GM18505 (cell line): ENCODE measurements around the gene ARHGEF2.
A peak's percentile ranks its signal among the peaks of the same experiment; 100 is the strongest.

Experiments used
- ATAC-seq: cut with Tn5 transposase; IDR thresholded peaks from one replicate; pipeline ENCODE4 v1.9.1; 2021; ENCODE audit not compliant: unreplicated experiment
- POLR2A ChIP-seq: IDR thresholded peaks from 4 replicates; pipeline ENCODE4 v1.6.1; 2011; ENCODE audit warnings: borderline replicate concordance; ENCODE audit not compliant: insufficient read depth, insufficient read length; ENCODE audit errors: extremely low read depth

ARHGEF2 gene

DNA sequence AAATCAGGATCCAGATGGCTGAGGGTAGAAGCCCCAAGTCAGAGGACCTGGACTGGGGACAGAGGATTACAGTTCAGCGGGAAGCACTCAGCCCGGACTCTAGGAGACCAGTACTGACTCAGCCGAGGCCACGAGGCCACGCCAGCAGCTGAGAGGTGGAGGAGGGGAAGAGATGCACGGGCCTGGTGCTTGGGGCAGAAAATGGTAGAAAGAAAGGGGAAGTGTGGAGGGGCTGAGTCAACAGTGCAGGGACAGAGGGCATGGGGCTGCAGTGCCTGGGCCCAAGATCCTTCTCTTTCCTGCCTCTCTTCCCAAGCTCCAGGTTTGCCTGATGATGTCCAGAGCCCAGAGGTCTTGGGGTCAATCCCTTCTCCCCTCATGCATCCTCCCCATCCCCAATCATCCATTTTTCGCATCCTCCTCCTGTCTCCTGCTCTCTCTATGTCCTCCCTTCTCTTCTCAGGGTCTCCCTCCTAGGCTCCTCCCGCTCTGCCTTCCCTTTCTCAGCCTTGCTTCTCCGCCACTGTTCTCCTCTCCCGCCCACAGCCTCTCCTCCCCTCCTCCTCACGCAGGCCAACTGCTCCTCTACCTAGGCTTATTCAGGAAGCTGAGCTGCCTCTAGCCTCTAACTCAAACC is 7.7 kb downstream of the ARHGEF2 start:
- TF ChIP-seq POLR2A, result peak; percentile 40
- ATAC-seq, result peak; percentile 53

- no peak for ATAC-seq
- no peak for TF ChIP-seq POLR2A
Observed at GRCh38 chr1:155969377-155969791, 9.0 kb downstream of the ARHGEF2 start.

DNA sequence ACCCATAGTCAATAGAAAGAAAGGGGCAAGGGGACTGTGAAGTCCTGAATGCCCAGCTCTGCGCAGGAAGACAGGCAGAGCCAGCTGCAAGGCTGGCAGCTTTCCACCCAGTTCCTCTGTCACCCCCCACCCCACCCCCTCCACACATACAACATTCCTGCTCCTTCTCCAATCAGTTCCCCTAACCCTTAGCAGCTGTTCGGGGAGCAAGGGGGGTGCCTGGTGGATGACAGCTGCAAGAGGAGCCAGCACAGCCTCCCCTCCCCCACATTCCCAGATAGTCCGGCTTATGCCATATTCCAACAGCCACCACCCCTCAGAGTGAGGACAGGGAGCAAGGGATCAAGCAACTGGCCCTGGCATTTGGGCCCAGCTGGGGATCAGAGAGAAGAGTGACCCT is 9.7 kb downstream of the ARHGEF2 start:
- ATAC-seq, result no peak
- TF ChIP-seq POLR2A, result peak; percentile 18

- no peak for ATAC-seq
- TF ChIP-seq POLR2A, result no peak
Observed at GRCh38 chr1:155968051-155968400, 10.3 kb downstream of the ARHGEF2 start.

DNA sequence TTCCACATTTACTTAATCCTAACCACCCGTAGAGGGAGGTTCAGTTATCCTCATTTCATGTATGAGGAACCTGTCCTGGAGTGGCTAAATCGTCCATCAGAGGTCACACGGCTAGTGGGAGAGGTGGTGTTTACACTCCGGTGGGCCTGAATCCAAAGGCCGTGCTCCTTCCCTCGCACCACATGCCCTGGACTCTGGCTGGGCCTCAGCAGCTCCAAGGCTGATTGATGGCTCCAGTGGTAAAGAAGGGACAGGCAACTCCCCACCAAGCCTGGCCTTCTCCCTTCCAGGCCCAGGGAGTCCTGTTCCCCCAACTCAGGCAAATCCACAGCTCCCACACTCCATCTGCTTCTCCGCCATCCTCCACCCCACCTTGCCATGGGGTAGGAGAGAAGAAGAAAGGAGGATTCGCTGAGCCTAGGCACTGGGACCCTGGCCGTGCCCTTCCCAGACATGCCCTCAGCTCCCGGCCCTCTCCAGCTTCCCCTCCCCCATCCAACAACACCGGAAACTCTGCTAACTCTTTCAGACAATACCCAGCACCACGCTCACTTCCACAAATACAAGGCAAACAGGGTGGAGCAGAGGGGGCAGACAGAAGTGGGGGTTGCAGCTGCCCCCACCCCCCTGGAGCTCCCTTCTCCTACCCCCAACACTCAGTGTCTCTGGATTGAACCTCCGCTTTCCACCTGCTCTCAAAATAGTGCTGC is 10.9 kb downstream of the ARHGEF2 start:
- TF ChIP-seq POLR2A, result no peak
- ATAC-seq, result no peak

DNA sequence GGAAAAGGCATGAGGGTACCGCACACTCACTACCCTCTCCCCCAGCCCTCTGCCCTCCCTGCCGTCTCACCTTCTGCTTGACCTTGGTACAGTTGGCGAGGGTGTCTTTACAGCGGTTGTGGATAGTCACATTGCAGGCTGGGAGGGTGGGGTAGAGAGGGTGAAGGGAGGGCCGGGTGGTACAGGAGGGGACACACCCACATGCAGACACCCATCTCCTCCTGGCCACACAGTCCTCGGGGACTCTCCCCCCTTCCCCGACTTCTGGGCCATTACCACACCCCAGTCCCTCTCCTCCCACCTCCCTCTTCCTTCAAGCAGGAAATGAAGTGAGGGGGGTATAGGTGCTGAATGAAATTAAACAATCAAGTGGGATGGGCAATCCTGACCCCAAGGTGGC is 11.6 kb downstream of the ARHGEF2 start:
- no peak for ATAC-seq
- peak; percentile 21 for TF ChIP-seq POLR2A

DNA sequence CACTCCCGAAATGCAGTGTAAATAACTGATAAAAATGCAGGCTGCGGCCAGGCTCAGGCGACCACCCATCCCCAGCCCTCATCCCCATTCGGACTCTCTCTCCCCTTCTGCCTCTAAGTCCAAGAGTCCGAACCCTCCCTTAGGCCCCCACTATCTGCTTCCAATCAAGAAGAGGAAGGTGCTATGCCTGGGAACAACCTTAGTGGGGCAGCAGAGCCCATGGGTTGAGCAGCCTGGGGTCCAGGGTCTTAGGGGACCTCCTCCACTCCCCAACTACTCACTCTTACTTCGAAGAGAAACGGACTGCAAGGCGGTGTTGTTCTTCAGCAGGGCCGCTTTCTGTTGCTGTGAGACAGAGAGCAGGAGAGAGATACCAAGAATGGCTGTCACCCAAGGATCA is 12.2 kb downstream of the ARHGEF2 start:
- ATAC-seq, result no peak
- TF ChIP-seq POLR2A, result no peak

- no peak for ATAC-seq
- no peak for TF ChIP-seq POLR2A
Observed at GRCh38 chr1:155964193-155964592, 14.2 kb downstream of the ARHGEF2 start.

DNA sequence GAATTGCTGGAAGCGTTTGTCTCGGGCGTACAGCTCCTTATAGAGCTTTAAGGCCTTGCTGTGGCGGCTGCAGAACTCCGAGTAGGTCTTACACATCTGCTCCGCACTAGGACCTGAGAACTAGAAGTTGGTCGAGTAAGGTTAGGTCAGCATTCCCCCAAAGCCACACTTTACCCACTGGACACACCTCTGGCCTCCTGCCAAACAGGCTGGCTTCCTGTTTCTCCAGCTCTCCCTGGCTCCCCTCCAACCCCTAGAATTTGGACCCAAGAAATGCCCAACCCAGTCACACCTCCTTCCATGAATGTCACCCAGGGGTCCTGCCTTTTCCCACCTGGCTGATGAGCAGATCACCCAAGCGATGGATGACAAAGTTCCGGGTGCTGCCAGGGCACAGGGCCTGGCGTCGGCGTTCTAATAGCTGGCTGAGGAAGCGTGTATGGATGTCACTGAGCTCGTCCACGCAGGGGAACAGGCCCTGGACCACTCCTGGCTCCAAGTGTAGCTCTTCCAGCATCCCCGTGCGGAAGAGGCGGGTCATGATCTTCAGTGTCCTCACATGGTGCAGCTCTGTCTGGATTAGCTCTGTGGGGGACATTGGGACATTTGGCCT is 15.6 kb downstream of the ARHGEF2 start:
- no peak for ATAC-seq

DNA sequence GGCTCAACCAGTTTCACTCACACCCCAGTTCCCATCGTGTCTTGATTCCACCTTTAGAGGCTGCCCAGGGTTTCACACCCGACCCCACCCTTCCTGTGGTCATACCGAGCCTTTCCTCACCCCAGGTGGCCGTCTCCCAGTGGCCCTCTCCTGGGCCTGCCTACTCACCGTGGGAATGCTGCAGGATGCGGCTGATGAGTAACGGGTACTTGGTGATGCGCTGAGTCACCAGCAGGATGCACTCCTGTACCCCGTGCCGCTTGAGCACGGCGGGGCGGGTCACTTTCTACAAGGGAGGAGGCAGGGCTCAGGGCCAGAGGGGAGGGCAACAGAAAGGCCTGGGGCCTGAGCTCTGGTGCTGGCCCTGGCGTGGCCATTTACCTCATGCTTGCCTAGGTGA is 16.4 kb downstream of the ARHGEF2 start:
- no peak for TF ChIP-seq POLR2A
- ATAC-seq, result no peak

More for the DNA sequence above, 15.6 kb downstream of the ARHGEF2 start:
- TF ChIP-seq POLR2A, result no peak

GRCh38 chr1:155960081-155960745 is 18.1 kb downstream of the ARHGEF2 start:
- ATAC-seq, result no peak
- TF ChIP-seq POLR2A, result no peak

- no peak for ATAC-seq
- peak; percentile 28 for TF ChIP-seq POLR2A
Observed at GRCh38 chr1:155957411-155957915, 20.9 kb downstream of the ARHGEF2 start.

DNA sequence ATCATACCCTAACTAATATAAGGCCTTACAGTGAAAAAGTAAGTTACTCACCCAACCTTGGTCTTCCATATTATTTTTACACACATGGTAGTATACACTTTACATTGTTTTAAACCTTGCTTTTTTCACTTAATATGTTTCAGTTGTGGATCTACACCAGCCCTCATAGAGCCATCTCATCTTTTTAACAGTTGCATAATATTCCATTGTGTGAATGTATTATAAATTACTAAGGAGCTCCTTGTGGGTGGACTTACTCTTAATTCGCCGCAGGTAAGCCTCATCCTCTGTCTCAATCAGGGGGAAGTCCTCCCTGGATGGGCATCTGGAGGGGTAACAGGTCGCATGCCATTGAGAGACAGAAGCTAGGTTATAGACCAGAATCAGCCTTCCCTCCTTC is 23.7 kb downstream of the ARHGEF2 start:
- no peak for ATAC-seq
- no peak for TF ChIP-seq POLR2A
